ENCODE results near the gene GRID1.
"Not testable (repeated sequence)": the region's sequence is repeated elsewhere in the genome, so short reads cannot be mapped to it uniquely, and the experiment has no call there.

GRID1 gene

DNA sequence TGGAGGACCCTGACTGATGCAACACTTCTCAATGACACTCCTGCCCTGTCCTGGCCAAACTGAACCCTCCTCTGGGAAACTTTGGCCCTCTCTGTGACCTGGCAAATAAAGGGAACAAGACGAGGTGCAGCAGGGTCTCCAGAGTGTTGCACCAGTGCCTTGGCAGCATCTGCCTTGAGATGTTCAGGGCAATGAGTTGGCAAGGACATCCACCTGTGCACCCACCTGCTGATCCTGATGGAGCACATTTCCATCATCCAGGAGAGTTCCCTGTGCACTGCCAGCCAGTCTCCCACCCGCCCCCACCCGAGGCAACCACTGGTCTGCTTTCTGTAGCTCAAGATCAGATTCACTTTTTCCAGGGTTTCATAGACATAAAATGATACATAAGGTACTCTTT is 407.4 kb downstream of the GRID1 start:
- DNase-seq, result no peak

DNA sequence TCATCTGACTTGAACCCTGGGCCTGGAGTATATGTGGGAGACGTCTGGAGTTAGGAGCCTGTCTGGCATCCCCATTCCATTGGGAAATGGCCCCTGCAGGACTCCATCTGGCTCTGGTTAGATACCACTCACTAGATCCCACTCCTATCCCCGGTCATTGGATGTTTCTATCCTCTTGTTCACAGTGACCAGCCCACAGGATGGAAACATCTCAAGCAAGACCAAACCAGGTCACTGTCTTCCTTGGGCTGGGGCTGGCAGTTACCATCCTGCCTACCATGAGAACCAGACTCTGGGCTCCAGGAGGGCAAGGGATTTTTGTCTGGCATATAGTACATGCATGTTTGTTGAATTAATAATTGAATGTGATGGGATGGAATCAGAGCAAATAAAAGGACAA is 415.7 kb downstream of the GRID1 start:
- DNase-seq, result no peak

DNA sequence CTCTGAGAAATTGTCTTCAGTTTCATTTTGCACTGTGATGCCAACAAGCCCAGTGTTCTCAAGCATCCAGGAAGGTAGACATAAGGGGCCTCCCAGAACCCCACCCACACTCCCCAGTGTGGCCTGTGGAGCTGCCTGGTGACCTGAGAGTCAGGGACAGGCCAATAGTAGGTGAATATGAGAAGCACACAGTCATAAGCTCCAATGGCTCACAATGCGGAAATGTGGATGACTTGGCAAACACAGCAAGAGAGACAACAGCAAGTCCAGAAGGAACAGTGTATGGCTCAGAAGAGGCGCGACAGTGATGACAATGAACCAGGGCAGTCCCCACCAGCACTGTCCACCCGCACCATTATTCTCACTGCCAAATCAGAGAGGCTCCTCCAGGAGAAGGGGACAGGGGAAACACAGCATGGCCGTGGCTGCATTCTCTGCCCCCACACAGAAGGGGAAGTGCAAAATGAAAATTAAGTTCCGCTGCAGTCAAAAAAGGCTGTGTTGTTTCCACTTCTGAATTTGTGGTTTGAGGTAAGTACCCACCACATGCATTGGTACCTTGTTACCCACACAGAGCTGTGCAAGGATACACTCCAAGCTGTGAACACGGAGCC is 419.8 kb downstream of the GRID1 start:
- DNase-seq, result no peak

DNA sequence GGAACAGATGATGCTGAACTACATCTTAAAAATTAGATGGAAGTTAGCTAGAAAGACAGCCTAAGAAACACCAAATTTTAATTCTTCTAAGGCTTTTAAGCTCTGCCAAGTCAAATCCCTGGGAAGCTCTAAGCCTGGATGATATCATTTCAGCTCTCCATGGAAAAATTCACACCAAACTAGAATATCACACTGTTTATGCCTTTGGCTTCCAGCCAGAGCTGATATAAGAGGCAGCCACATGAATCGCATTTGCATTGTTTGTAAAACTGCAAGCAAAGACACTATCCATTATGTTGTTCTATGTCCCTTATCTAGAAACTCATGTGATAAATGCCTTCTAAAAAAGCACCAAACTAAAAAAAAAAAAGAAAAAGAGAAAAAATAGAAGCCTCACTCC is 430.4 kb downstream of the GRID1 start:
- no peak for DNase-seq

DNA sequence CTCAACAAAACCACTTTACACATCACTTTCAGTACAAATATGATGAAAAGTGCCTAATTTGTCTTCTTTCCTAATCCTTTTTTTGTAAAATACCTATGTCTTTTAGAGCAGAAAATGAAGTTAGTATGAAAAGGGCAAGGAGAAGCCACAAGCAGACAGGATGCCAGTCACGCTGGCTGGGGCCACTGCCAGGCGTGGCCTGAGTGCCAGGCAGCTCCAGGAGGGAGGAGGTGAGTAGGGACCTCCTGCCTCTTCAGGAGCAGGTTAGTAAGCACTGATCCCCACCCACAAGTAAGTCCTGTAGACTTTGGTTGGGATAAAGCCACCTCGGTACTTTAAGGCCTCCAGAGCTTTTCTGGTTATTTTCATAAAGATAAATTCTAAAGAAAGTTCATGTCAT is 432.0 kb downstream of the GRID1 start:
- no peak for DNase-seq

DNA sequence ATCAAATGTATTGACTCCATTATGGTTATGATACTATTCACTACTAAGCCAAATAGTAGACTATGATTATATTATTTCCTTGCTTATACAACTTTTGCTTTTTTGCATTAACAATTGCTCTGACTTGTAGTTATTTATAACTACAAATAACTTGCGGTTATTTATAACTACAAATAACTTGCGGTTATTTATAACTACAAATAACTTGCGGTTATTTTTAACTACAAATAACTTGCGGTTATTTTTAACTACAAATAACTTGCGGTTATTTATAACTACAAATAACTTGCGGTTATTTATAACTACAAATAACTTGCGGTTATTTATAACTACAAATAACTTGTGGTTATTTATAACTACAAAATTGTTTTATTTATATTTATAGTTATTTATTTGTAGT is 436.6 kb downstream of the GRID1 start:
- DNase-seq, result not testable (repeated sequence)

DNA sequence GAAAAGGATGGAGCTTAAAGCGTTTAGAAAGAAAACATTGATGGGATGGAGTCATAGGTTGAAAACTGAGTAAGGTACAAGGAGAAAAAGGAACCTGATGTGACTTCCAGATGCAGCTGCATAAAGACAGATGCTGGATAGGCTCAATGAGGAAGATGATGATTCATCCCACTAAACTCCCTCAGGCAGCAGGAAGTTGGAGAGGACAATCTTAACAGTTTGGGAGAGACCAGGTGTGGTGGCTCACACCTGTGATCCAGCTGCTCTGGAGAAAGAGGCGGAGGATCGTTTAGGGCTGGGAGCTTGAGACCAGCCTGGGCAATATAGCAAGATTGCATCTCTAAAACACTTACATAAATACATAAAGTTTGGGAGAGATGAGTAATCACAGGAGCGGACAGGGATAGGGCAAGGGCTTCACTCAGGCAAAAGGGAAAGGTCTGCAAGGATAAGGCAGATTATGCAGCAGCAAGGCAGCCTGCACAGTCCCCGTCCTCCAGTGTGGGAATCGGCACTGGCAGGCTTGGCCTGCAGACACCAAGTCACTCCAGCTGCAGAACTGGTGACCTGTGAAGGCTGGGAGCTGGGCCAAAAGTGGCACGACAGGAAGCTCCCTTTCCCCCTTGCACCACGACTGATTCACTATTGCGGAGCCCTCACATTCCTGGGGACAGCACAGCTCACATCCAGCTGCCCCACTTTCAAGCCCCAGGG is 438.5 kb downstream of the GRID1 start:
- DNase-seq, result no peak

DNA sequence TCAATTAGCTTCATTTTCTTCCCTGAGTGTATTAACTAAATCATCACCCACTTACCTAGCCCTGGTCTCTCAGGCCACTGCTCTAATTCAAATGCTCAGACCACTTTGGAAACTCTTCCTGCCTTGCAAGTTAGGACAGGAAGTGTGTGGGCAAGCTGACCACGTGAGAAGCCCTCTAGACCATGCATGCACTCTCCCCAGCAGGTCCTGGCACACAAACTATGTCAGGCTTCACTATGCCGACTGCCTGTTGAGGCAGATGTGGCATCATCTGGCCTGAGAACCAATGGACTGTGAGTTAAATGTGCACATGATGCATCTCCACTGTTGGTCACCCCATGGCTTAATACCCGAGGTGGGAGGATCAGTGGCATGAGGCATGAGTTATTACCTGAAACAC is 439.6 kb downstream of the GRID1 start:
- DNase-seq, result no peak

DNA sequence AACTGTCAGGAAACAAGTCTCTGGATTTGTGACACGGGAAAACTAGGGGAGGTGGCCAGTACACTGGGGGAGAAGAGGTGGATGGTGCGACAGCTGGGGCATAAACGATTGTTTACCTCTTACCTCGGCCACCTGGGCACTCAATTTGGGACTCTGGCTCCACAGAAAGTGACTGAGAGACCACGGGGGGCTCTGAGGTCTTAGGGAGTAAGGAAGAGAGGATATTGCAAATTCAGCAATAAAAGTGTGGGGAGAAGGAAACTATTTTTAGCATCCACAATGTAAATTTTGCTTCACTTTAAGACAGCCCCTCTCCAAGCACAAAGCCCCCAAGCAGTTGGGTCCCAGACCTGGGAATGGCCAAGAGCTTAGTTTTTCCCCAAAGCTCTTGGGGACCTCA is 440.5 kb downstream of the GRID1 start:
- no peak for DNase-seq

DNA sequence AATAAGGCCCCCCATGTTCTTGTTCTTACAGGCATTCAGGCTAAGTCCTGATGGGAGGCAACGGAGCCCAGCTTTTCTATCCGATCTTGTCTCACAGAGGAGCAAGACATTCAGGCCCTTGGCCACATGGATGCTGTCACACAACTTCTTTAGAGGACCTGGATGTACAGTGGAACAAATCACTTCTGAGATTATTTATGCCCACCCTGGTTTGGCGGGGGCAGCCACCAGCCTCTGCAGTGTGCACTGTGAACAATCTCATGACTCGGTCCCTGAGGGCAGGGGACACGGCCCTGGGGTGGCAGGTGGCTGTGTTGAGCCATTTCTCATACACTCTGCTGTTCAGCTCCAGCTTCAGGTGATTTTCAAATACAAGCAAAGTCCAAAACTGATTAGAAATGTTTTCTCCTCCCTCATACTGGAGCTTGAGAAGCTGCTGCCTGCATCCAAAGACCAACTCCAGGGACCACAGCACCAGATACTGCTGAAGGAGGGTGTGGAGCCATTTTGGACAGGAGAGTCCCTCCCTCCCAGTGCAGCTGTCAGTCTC is 441.3 kb downstream of the GRID1 start:
- DNase-seq, result no peak

DNA sequence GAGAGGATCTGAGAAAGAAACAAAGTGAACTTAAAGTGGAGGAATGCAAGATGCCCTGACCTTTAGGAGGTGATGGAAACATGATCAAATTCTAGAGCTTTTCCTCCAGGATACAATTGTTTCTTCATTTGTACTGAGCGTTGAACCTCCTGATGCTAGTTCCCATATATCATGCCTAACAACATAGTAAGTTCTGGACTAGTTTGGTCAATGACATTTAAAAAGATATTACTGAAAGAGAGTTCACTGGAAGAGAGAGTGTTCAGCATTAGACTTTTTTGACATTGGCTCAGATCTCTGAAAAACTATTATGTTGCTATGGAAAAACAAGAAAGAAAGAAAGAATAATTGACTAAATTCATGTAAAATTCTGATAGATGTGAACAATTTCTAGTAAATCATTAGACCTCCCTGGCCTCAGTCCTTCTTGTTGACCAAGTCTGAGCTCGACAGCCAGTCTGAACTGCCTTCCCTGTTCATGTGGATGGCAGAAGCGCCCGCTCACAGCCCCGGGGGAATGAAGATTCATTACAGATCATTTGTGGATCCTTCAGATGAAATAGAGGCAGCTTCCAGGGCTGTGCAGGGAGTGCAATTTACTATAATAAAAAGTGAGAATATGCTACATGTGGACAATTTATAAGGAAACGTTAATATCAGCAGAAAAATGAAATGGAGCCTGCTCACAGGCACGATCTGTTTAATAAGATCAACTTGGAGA is 442.1 kb downstream of the GRID1 start:
- DNase-seq, result no peak

DNA sequence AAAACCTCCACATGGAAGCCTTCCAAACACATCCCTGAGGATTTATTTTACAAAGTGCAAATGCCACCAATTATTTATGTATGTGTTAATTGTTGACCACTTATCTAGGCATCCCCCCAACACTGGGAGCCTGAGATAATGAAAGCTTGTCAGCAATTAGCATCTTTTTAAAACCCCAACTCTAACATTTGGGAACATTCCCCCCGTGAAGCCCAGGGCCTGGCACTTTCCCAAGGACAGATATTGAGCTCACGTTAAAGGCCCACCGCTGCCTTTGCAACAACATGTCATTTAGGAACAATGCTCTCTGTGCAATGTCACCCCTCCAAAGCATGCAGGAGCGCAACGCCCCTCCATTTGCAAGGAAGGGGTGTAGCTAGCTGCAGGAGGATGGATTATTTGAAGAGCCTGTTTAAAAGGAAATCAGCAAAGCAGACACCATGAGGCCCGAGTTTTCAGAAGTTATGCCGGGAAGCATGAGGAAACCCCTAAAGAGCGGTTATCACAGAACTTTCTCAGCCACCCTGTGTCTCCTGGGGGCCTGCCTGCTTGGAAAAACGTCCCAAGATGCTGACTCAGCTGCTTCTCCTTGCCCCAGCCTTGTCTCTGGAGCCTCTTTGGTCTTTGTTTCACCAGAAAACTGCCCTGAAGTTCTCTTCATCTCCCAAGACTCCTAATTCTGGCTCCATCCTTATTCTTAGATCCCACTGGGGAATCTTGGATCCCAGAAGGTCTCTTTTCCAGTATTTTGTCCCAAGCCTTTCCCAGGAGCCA is 444.1 kb downstream of the GRID1 start:
- DNase-seq, result no peak

DNA sequence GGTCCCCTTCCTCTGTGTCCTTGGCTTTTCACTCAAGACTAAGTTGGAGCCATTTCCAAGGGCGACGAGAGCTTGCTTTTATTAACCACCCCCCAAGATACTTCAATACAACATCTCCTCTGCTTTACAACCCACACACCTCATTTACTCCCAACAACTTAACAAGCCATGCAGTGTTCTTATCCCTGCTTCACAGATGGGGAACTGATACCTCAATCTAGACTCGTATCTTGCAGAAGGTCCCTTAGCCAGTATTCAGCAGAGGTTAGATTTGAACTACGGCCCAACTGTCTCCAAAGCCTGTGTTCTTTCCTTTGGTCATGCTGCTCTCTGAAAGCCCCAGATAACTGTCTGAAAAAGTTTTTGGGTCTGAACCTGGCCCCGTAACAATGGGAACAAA is 444.8 kb downstream of the GRID1 start:
- no peak for DNase-seq

DNA sequence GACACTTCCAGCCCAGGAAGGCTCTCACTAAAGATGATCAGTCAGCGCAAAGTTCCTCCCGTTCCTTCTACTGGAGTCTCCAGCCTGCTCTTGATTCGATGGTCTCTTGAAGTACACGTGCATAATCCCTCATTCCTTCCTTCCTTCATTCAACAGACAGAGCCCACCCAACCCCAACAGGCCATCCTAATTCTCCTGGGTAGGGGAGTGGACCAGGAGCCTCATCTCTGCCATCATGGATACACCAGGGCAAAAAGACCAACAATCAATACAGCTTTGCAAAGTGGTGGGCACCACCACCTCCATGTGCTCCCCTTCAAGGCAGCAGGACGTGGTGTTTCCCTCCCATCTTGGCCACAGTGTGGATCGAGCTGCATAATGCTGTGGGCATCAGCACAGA is 446.3 kb downstream of the GRID1 start:
- DNase-seq, result no peak

DNA sequence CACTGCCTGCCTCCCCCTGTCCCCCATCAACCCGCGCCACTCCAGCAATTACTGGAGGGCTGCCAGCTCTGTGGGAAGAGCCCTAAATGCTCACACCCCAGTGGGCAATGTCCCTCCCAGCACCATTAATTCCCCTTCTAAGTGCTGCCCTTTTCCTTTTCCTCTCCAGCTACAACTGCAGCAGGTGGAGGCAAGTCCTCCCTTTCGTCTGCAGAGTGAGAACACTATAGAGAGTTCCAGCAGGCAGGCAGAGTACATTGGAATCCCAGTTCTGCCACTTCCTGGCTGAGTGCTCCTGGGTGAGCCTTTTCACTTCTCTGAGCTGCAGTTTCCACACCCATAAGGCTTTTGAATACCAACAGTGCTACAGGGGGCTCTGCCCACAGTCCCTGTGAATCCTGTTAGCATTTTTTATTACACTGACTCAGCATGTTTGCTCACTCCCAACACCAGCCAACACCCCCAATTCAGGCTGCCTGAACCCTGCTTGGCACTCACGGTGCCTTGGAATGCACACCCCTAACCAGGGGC is 447.0 kb downstream of the GRID1 start:
- DNase-seq, result no peak

DNA sequence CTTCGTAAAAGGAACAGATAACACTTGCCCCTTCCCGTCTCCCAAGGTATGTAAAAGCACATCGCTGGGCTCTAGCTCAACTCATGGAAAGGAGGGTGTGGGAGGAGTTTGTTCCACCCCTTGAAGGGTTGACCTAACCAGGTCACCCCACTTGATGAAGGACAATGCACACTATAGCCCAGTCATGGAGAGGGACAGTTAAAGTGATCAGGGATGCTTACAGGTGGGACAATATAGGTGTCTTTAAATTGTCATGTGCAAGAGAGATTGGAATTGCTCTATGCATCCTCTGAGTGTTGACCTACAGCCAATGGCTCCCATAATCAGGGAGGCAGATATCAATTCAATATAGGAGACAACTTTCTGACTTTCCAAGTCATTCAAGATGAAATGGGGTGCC is 448.2 kb downstream of the GRID1 start:
- no peak for DNase-seq

DNA sequence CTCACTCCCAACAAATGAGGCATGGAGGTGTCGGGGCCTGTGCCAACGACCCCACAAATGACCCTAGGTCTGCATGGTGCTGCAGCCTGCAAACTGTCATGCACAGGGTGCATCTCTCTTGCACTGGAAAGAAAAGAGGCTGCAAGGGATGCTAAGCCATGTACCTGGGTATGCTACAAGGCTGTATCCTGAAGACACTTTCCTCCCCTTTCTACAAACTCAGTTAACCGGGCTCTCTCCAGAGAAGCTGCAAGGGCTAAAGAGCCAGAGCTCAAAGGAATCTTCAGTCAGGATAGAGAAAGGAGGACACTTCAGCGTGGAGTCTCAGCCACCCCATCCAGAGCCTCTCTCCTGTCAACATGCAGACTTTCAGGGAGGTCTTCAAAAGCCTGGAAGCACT is 449.0 kb downstream of the GRID1 start:
- DNase-seq, result no peak

DNA sequence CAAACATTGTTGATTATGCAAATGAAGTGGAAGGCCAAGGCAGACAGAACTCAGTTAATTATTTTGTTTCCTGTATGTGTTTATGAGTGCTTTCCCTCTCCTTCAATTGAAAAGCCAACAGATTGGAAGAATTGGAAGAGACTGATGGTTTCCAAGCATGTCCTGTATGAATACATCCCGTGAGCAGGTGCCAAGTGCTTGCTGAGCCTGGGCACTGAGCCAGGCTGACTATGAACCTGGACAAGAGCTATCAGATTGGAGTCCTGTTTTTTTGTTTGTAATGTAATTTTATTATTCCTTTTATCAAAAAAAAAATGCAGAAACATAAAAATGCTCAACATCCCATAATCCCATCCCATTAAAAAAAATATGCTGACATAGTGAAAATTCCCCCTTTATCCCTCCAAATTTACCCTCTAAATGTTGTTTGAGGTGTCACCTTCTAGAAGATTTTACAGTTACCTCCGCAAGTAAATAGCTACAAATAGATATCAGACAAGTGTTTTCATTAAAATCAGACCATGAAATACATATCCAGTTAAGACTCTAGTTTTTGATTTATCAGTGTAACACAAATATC is 449.5 kb downstream of the GRID1 start:
- DNase-seq, result no peak

DNA sequence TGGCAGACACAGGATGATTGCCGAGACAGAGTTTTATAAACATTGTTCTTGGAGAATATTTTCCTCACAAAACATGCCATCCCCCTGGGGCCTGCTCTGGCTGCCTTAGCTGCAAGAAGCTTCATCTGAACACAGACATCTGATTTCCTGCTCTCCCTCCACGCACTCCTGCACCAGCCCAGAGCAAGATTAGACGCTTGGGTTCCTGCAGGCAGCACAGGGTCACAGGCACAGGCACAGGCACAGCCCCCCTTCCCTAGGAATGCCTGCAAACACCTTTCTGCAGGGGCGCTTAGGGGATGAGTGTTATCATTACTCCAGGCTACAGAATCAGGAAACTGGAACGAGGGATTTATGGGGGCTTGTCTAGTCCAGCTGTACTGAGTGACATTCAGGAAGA is 450.3 kb downstream of the GRID1 start:
- DNase-seq, result no peak

DNA sequence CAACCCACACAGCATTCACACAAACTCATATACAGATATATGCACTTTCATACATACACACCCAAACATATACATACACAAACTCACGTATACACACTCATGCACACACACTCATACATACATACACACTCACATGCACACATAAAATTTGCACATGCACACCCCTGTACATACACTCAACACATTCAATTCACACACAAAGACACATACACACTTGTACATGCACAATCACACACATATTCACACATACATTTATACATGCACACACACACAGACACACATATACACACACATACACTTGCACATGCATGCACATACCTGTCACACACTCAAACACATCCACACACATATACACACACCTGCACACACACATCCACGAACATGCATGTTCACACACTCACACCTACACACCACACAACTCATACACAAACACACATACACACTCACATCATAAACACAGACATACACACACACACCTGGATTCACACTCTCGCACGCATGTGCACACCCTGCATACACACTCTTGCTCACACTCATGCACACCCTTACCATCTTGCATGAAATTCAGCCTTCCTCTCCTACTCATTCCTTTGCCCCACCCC is 451.2 kb downstream of the GRID1 start:
- no peak for DNase-seq

DNA sequence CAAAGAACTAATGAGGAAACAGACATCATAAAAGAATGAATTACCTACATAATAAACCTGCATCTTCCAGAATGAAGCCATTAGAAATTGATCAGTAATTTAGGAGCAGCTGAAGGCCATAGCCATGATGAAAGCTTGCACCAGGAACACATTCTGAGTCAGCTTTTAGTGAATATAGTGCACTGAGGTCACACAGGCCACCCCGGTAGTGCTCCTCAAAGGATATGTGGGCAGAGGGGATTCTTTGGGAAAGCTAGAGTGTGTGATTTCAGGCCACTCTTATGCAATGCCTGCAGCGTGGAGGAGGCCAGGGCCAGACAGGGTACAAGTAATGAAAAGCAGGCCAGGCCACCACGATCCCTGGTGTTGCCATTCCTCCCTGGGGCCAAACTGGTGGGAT is 451.9 kb downstream of the GRID1 start:
- DNase-seq, result no peak

DNA sequence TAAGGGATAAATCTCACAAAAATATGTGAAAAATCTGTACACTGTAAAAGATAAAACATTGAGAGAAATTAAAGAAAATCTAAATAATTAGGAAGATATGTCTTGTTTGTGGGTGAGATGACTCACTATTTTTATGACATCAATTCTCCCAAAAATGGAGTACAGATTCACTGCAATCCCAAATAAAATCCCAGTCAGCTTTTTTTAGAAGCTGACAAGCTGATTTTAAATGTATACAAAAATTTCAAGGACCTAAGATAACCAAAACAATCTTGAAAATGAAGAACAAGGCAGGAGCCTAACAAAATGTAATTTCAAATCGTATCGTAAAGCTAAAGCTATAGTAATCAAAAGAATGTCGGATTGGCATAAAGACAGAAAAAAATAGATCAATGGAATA is 458.1 kb downstream of the GRID1 start:
- no peak for DNase-seq
